Breast epithelium (tissue), 4 donors: ENCODE results near the gene BCL2L15. TPM values are rescaled to one million over a fixed set of nuclear protein-coding genes. Genes with fewer than 3 reads are reported as not detected.

Source experiments
- DNase-seq, 2 donors: peaks; one replicate each; pipeline ENCODE4 v3.0.0-alpha.2; 2019; ENCODE audit warnings: low spot score in 2 of 2
- H3K27ac ChIP-seq, 2 donors: fragments of 200-600 bp; sonication (generic) in 1 of 2; one replicate each; pipeline ENCODE4 v1.5.1; 2016 to 2019; ENCODE audit warnings: mild to moderate bottlenecking in 1 of 2
- H3K27me3 ChIP-seq, 2 donors: fragments of 200-600 bp; sonication (generic) in 1 of 2; one replicate each; pipeline versions ENCODE4 v1.5.1 to v1.6.0; 2017 to 2019; ENCODE audit warnings: control low read depth in 1 of 2, mild to moderate bottlenecking in 1 of 2
- H3K36me3 ChIP-seq: fragments of 200-600 bp; one replicate; pipeline ENCODE4 v1.5.1; 2019
- H3K4me1 ChIP-seq, 2 donors: fragments of 200-600 bp; sonication (generic); one replicate each; pipeline ENCODE4 v1.5.1; 2016 to 2019; ENCODE audit warnings: control low read depth in 1 of 2
- H3K4me3 ChIP-seq, 3 donors: fragments of 200-600 bp; sonication (generic); 1 replicate in 2 of 3; 2 replicates in 1 of 3; pipeline ENCODE4 v1.5.1; 2016 to 2019; ENCODE audit warnings: mild to moderate bottlenecking in 3 of 3, moderate library complexity in 2 of 3
- H3K9me3 ChIP-seq, 2 donors: fragments of 200-600 bp; sonication (generic) in 1 of 2; one replicate each; pipeline ENCODE4 v1.5.1; 2016 to 2019; ENCODE audit warnings: control low read depth in 1 of 2
- CTCF ChIP-seq, 3 donors: fragments of 450-650 bp; IDR thresholded peaks; one replicate each; pipeline ENCODE4 v1.5.1; 2016 to 2017; ENCODE audit warnings: antibody characterized with exemption in 3 of 3, mild to moderate bottlenecking in 3 of 3, moderate library complexity in 3 of 3
- POLR2A ChIP-seq: fragments of 450-650 bp; IDR thresholded peaks from one replicate; pipeline ENCODE4 v1.6.1; 2016; ENCODE audit warnings: antibody characterized with exemption, mild to moderate bottlenecking, moderate library complexity
- POLR2AphosphoS5 ChIP-seq, 3 donors: sonication (generic); formaldehyde crosslinking; IDR thresholded peaks; one replicate each; pipeline ENCODE4 v1.6.1; 2017; ENCODE audit warnings: antibody characterized with exemption in 3 of 3
- intact Hi-C: fragments of 100-400 bp; cut with DNase I; formaldehyde crosslinking; loops from one replicate; pipeline ENCODE4 v1.15.1; 2023; ENCODE audit warnings: low total_unique reads
- total RNA-seq, 3 donors: library from RNA; depleted of rRNA; stranded (reverse); fragments of >200 nt; gene quantifications; one replicate each; pipeline ENCODE4 v1.1.0, GENCODE V29; 2016

Gene BCL2L15
- total RNA-seq, 3 donors from 2014 or later: 0.44 to 1.6 (median 0.48) TPM

DNA sequence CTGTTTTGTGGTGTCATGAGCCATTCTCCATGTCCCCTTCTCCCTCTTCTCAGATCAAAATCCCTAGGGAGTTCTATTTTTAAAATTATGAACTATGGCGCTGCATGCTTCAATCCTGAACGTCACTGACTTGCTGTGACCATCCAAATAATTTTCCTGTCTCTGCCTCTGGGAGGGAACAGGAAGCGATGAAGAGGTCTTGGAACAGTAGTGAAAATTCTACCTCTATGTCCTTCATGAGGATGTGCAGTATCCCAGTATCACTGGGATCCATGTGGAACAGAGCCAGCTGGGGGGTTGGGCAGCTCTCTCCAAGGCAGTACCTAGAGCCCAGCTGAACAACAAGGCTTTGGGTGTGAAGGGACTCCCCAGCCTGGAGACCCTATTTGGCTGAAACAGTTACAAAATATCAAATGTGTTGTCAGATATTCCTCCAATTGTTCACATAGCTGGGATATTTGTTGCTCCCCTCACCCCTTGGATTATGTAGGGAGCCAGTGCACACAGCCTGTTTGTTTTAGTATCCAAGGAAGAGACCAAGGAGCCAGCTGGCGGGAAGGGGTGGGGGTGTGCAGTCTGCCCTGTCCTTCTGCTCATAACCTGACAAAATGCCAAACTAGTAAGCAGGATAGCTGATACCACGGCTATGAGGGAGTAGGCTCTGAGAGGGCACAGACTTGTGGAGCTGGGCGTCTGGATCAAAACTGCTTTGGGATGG, 25.4 kb upstream of the BCL2L15 start:
- TF ChIP-seq CTCF (IDR thresholded peaks at IDR 0.05): no peak
- TF ChIP-seq POLR2AphosphoS5 (IDR thresholded peaks at IDR 0.05): no peak
- TF ChIP-seq POLR2A: no peak
- no peaks in the 10 kb centered on the region for H3K27me3 ChIP-seq
- peaks cover 3% of the 10 kb centered on the region for H3K36me3 ChIP-seq
- H3K4me3 ChIP-seq: no peak overlapping the region
- no peaks in the 10 kb centered on the region for H3K9me3 ChIP-seq
- no peak for DNase-seq
- H3K4me1 ChIP-seq: no peaks in the 10 kb centered on the region
- intact Hi-C loops: loop anchor here (1.0 kb wide), 1 partner anchor 15 kb away; no protein-coding TSS in a partner anchor
- peak overlapping the region; percentile 7 to 28 for H3K27ac ChIP-seq

DNA sequence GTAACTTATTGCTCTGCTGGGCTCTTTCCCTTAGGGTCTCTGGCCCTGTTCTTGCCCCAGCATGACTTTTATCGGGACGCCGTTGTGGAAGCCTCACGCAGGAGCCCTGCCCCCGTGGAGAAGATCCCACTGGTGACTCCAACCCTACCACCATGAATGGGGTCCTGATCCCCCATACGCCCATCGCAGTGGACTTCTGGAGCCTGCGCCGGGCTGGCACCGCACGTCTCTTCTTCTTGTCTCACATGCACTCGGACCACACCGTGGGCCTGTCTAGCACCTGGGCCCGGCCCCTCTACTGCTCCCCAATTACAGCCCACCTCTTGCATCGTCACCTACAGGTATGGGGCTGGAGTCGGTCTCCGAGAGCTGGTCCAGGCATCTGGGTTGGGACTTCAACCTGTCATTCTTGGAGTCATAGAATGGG, 18.1 kb upstream of the BCL2L15 start:
- TF ChIP-seq POLR2A (no peak), POLR2AphosphoS5 (IDR thresholded peaks at IDR 0.05) (no peak), CTCF (IDR thresholded peaks at IDR 0.05) (no peak)
- Histone ChIP-seq H3K27me3 (no peaks in the 10 kb centered on the region), H3K27ac (peak overlapping the region; percentile 89 to 92), H3K4me3 (peak overlapping the region; percentile 66 to 91 (median 67)), H3K9me3 (no peaks in the 10 kb centered on the region), H3K36me3 (no peaks in the 10 kb centered on the region), H3K4me1 (peaks cover 0 to 4% of the 10 kb centered on the region in 2 donors)
- intact Hi-C loops: loop anchor here (1.0 kb wide), 1 partner anchor 24 kb away; the partner anchor contains the start of gene HIPK1
- peak in 1 of 2 donors; percentile 22 for DNase-seq

- Histone ChIP-seq H3K27me3 (no peaks in the 10 kb centered on the region), H3K4me1 (peaks cover 0 to 4% of the 10 kb centered on the region in 2 donors), H3K27ac (peak within 1 kb of the TSS; percentile 89 to 92), H3K36me3 (no peaks in the 10 kb centered on the region), H3K4me3 (peak within 1 kb of the TSS; percentile 66 to 91 (median 67)), H3K9me3 (no peaks in the 10 kb centered on the region)
- DNase-seq: peak; percentile 96 to 97
- peak; percentile 73 to 81 (median 74) for TF ChIP-seq POLR2AphosphoS5 (IDR thresholded peaks at IDR 0.05)
- TF ChIP-seq POLR2A: no peak
- peak; percentile 60 to 86 (median 78) for TF ChIP-seq CTCF (IDR thresholded peaks at IDR 0.05)
- intact Hi-C loops: loop anchor here (1.0 kb wide), 1 partner anchor 24 kb away; the partner anchor contains the start of gene HIPK1
Measured at GRCh38 chr1:113904674-113905434, 17.5 kb upstream of the BCL2L15 start, which contains the start of the genes AP4B1 and DCLRE1B. AP4B1 (minus strand) TSS chr1:113904799; CDS start chr1:113904717, 82 bp downstream. DCLRE1B (plus strand) TSS chr1:113905326; CDS start chr1:113905587, 261 bp downstream.

GRCh38 chr1:113904293-113904673, 16.9 kb upstream of the BCL2L15 start:
- Histone ChIP-seq H3K27ac (peak overlapping the region; percentile 89 to 92), H3K9me3 (no peaks in the 10 kb centered on the region), H3K27me3 (no peaks in the 10 kb centered on the region), H3K36me3 (no peaks in the 10 kb centered on the region), H3K4me3 (peak overlapping the region; percentile 66 to 91 (median 67)), H3K4me1 (peaks cover 0 to 4% of the 10 kb centered on the region in 2 donors)
- no peak for DNase-seq
- TF ChIP-seq CTCF (IDR thresholded peaks at IDR 0.05) (no peak), POLR2AphosphoS5 (IDR thresholded peaks at IDR 0.05) (no peak), POLR2A (no peak)
- intact Hi-C loops: no loop called here
